Central memory CD4-positive, alpha-beta T cell (primary cell): ENCODE data around the gene CHAT.

Source experiments
- DNase-seq: peaks from one replicate; pipeline ENCODE4 v3.0.0; 2022

Gene CHAT

GRCh38 chr10:49632406-49633317 lies 18.8 kb downstream of the CHAT start:
- DNase-seq = no peak

GRCh38 chr10:49633327-49634068 lies 19.7 kb downstream of the CHAT start:
- no peak for DNase-seq

DNA sequence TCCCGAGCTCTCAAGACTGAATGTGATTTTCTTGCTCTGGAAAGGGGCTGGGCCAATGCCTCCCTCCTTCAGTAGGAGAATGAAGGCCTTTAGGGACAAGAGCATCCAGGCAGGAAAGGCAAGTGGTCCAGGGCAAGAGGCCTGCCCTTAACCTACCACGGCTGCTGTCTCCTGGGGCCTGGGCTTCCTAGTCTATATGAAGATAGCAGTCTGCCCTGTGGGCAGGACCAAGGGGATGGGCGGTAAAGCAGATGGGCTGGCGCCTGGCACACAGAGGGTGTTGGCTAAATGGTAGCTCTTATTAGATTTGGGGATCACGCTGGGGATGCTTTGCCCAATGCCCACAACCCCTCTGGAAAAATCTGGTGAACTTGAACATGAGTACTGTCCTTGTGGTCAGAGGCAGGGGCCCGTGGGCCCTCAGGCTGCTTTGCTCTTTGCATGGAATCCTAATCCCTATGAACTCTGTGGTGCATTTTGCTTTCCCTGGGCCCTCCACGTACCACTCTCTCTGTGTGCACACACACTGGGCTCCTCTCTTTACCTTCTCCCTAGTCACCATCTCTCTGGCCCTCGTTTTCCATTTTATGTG lies 20.3 kb downstream of the CHAT start:
- DNase-seq = no peak

DNA sequence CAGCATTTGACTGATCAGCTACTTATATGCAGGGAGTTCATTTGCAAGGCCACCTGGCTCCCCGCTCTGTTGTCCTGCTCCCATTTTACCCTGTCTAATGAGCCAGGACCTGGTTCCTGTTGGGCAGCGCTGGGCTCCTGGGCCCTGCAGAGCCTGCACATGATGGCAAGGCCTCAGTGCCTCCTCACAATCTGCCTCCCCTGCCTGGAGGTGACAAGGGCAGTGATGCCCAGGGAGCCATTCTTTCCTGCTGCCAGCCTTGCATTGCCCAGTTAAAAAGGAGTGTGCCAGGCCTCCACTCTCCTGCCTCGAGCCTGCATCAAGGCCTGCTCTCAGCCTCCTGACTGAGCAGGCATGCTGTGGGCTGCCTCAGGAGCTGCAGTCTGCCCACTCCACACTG lies 28.5 kb downstream of the CHAT start:
- DNase-seq = no peak

DNA sequence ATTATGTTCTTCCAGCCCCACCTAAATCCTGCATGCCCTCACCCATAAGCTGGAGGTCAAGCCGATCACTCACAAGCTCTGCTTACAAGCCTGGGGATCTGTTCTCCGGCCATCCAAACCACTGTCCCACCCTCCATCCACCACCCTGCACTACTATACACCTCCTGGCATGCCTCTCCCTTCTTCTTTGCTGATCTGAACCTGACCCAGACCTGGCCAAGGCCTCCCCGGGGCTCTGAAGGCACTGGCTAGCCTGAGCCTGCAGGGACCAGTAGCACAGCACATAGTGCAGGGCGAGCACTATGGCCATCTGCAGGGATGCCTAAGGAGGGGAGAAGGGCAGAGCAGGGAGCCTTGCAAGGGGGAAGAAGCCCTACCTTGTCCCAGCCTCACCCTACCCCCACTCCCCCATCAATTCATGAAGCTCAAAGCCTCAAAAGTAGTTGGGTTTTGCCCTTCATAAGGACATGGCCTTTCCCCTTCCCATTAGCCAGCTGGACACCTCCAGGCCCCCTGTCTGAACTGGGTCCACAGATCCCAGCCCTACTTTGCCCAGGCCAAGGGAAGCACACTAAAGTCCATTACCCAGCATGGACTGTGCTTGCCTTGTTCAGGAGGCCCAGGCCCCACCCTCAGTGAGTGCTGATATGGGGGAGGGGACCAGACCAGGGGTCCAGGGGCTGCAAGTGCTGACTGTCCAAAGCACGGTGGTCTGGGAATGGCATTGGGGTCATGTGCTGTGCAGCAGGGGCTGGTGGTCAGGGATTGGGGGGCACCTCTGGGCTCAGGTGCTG lies 29.6 kb downstream of the CHAT start:
- no peak for DNase-seq

DNA sequence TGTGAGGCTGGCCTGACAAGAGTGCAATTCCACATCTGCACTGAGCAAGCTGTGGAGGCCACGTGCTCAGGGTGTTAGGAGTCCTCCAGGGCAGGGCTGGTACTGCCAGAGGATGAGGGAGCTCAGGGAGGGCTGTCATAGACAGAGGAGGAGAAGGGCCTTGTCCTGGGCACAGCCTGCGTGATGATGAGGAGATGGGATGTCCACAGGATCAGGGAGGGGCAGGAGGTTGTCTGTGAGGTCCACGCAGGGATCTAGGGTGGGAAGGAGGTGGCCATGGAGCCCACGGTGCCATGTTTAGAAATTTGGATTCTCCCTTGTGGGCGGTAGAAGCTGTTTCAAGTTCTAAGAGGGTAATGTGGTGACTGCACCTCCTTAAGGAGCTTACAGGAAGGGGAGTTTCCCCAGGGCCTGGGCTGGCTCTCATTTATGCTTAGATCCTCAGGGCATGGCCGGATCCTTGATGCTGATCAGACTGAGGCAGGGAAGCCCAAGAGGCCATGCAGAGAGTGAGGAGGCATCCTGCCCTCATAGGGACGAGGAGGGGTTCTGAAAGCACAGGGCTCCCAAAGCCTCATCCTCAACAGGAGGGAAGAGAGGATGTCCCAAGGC lies 30.3 kb downstream of the CHAT start:
- DNase-seq = no peak

- DNase-seq = no peak
Observed at GRCh38 chr10:49645417-49645816, 31.6 kb downstream of the CHAT start.

GRCh38 chr10:49645871-49646870 lies 32.3 kb downstream of the CHAT start:
- DNase-seq = no peak

GRCh38 chr10:49647554-49647953 lies 33.7 kb downstream of the CHAT start:
- DNase-seq = no peak

DNA sequence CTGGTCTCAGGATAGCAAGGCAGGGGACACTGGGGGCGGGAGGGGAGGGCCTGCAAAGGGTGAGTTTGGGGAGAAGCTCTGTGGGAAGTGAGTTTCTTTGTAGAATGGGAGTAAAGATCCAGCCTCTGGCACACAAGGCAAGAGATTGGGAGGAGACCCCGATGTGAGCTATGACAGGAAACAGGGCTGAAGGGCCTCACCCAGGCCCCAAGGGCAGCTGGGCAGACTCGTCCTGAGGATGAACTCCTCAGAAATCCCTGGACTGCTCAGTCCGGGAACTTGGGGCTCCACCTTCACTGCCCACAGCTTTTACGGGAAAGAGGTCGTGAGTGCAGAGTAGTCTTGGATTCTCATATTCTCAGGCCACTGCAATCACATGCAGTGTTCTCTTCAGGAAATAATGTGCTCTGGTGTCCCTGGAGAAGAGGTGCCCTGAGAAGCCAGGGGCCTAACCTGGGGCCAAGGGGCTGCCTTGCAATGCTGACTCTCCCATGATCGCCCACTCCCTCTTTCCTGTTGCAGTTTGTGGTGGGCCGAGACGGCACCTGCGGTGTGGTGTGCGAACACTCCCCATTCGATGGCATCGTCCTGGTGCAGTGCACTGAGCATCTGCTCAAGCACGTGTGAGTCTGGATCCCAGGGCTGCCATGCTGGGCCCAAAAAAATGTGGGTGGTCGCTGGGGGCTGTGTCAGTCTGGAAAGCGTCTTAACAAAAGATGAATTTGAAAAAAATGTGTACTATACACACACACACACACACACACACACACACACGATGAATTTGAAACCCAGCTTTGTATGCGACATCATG lies 34.4 kb downstream of the CHAT start:
- no peak for DNase-seq

DNA sequence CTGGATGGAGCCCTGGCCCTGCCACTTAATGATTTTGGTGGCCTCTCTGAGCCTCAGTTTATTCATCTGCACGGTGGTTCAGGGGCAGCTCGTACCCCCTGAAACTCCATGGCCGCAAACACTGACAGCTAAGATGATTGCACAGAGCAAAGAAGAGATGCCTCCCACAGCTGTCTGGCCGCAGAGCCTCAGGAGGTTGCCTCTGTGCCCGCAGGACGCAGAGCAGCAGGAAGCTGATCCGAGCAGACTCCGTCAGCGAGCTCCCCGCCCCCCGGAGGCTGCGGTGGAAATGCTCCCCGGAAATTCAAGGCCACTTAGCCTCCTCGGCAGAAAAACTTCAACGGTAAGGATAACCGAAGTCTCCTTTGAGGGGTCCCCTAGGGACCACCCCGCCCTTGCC lies 35.5 kb downstream of the CHAT start:
- no peak for DNase-seq

- DNase-seq = no peak
Observed at GRCh38 chr10:49649936-49650723, 36.3 kb downstream of the CHAT start.

GRCh38 chr10:49650724-49651034 lies 36.8 kb downstream of the CHAT start:
- no peak for DNase-seq

GRCh38 chr10:49651039-49651835 lies 37.4 kb downstream of the CHAT start:
- no peak for DNase-seq

DNA sequence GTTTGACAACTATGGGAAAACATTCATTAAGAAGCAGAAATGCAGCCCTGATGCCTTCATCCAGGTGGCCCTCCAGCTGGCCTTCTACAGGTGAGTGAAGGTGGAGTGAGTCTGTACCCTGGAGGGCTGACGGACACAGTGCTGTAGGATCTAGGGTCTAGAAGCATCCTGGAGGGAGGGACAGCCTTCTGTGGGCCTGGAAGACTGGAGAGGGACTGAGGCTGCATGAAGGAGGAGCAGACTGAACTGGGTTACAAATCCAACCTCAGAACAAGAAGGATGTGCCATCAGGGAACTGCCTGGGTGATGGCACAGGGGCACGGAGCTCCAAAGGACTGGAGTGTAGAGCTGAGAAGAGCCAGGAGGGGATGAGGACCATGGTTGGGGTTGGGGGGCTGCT lies 38.1 kb downstream of the CHAT start:
- no peak for DNase-seq

DNA sequence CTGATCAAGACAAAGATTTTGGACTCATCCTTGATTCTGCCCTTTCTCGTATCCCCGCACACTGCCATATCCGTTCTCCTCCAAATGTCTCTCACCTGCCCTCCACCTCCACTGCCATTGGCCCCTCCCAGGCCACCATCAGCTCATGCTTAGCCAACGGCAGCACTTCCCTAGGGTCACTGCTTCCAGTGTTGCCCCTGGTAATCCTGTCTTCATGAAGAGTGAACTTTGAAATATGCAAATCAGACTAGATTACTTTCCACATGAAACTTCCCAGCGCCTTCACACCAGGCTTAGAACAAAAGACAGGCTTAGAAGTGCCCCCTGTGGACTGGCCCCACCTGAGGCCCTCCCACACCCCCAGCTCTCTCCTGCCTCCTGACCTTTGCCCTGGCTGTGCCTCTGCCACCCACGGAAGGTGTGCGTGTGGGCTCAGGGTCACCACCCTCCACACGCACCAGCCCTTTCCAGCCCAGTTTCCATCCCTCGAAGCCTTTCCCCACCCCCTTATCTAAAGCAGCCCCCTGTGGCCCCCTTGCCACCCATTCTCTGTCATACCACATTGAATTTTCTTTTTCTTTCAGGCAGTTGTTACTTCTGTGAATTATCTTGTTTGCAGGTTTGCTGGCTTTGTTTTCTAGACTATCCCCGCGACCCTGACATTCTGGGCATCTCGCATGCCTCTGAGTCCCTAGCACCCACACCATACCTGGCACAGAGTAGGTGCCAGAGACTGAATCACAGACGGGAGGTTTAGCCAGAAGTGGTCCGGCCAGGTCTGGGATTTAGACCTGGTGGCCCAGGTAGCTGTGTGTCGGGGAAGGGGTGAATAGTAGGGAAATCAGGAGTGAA lies 38.8 kb downstream of the CHAT start:
- DNase-seq = no peak

DNA sequence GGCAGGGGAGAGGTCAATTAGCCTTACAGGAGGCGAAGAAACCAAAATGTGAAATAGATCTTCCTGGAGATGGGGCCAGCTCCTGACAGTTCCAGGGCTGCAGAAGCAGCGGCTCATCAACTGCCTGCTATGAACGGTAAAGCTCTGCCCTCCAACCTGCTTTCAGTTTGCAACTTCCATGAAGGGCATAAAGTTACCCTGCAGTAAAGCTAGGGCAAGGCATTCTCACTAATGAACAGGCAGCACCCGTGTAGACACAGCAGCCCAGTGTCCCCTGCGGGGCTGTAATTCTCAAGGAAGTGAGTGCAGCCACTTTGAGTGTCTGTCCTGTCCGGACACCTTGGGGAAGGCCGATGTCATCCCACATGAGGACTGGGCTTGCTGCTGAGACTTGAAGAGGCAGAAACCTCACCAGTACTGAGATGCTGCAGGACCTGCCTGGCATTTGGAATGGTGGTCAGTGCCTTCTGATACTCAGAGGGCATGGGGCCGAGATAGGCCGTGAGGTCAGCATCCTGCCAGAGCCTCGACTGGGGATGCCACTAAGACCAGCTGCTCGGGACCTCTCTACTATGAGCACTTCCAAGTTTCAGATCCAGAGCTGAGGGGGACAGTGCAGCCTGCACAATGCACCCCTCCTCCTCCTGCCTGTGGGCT lies 39.6 kb downstream of the CHAT start:
- no peak for DNase-seq
